ENCODE measurements around the gene FAAP20. TPM values are rescaled to one million over a fixed set of nuclear protein-coding genes. Genes with fewer than 3 reads are reported as not detected.

FAAP20 gene
- polyA plus RNA-seq, 1 donor from 2014 or later, result 45.3 TPM

- no peak overlapping the region for H2AFZ ChIP-seq (ENCODE audit: low read depth, low read length)
- no peak overlapping the region for H3K9ac ChIP-seq (ENCODE audit: low read length)
- TF ChIP-seq POLR2AphosphoS5 (IDR thresholded peaks at IDR 0.05), result no peak
- no peaks in the 10 kb centered on the region for H3K9me3 ChIP-seq (ENCODE audit: low read length)
- H3K4me2 ChIP-seq (ENCODE audit: low read length), result no peak overlapping the region
- H3K27me3 ChIP-seq (ENCODE audit: insufficient read depth, low read depth, low read length), result no peaks in the 10 kb centered on the region
- H4K20me1 ChIP-seq (ENCODE audit: insufficient read depth), result no peaks in the 10 kb centered on the region
- H3K9me2 ChIP-seq (ENCODE audit: insufficient read depth, low read length), result no peaks in the 10 kb centered on the region
- H3F3A ChIP-seq (ENCODE audit: insufficient read depth, low read length, poor library complexity, severe bottlenecking), result no peaks in the 10 kb centered on the region
- no peak overlapping the region for H3K27ac ChIP-seq (ENCODE audit: low read length)
- no peaks in the 10 kb centered on the region for H3K36me3 ChIP-seq (ENCODE audit: insufficient read depth, low read length)
- H3K79me2 ChIP-seq (replicated peaks; ENCODE audit: insufficient read depth, low read length), result no peaks in the 10 kb centered on the region
- no peak overlapping the region for H3K4me3 ChIP-seq (ENCODE audit: low read length)
Observed at GRCh38 chr1:2183937-2184334, 10.6 kb downstream of the FAAP20 start.

- Histone ChIP-seq H2AFZ (ENCODE audit: low read depth, low read length) (no peak overlapping the region), H4K20me1 (ENCODE audit: insufficient read depth) (no peaks in the 10 kb centered on the region), H3K9me3 (ENCODE audit: low read length) (no peaks in the 10 kb centered on the region), H3K36me3 (ENCODE audit: insufficient read depth, low read length) (no peaks in the 10 kb centered on the region), H3F3A (ENCODE audit: insufficient read depth, low read length, poor library complexity, severe bottlenecking) (no peaks in the 10 kb centered on the region), H3K4me2 (ENCODE audit: low read length) (no peak overlapping the region), H3K79me2 (replicated peaks; ENCODE audit: insufficient read depth, low read length) (no peaks in the 10 kb centered on the region), H3K27me3 (ENCODE audit: insufficient read depth, low read depth, low read length) (no peaks in the 10 kb centered on the region), H3K9ac (ENCODE audit: low read length) (no peak overlapping the region), H3K4me3 (ENCODE audit: low read length) (no peak overlapping the region), H3K9me2 (ENCODE audit: insufficient read depth, low read length) (no peaks in the 10 kb centered on the region), H3K27ac (ENCODE audit: low read length) (no peak overlapping the region)
- TF ChIP-seq RAD21 (conservative IDR thresholded peaks at IDR 0.05) (no peak), REST (IDR thresholded peaks at IDR 0.05; ENCODE audit: borderline replicate concordance) (no peak), POLR2AphosphoS5 (IDR thresholded peaks at IDR 0.05) (no peak), MXI1 (conservative IDR thresholded peaks at IDR 0.05; ENCODE audit: poor library complexity, severe bottlenecking) (no peak), EZH2 (IDR thresholded peaks at IDR 0.05; ENCODE audit: borderline replicate concordance, insufficient read depth, low read length, poor library complexity, severe bottlenecking) (no peak), CTCF (IDR thresholded peaks at IDR 0.05; ENCODE audit: poor library complexity, severe bottlenecking) (no peak), EP300 (conservative IDR thresholded peaks at IDR 0.05; ENCODE audit: poor library complexity, severe bottlenecking) (no peak), SMC3 (conservative IDR thresholded peaks at IDR 0.05; ENCODE audit: poor library complexity) (no peak)
Observed at GRCh38 chr1:2182376-2182775, 12.2 kb downstream of the FAAP20 start.

- no peaks in the 10 kb centered on the region for H3K9me2 ChIP-seq (ENCODE audit: insufficient read depth, low read length)
- no peak overlapping the region for H3K4me3 ChIP-seq (ENCODE audit: low read length)
- H4K20me1 ChIP-seq (ENCODE audit: insufficient read depth), result no peaks in the 10 kb centered on the region
- no peaks in the 10 kb centered on the region for H3K79me2 ChIP-seq (replicated peaks; ENCODE audit: insufficient read depth, low read length)
- H3K27me3 ChIP-seq (ENCODE audit: insufficient read depth, low read depth, low read length), result no peaks in the 10 kb centered on the region
- H3K4me2 ChIP-seq (ENCODE audit: low read length), result no peak overlapping the region
- no peak overlapping the region for H2AFZ ChIP-seq (ENCODE audit: low read depth, low read length)
- H3K36me3 ChIP-seq (ENCODE audit: insufficient read depth, low read length), result no peaks in the 10 kb centered on the region
- no peak overlapping the region for H3K9ac ChIP-seq (ENCODE audit: low read length)
- no peaks in the 10 kb centered on the region for H3K9me3 ChIP-seq (ENCODE audit: low read length)
- H3F3A ChIP-seq (ENCODE audit: insufficient read depth, low read length, poor library complexity, severe bottlenecking), result no peaks in the 10 kb centered on the region
- no peak overlapping the region for H3K27ac ChIP-seq (ENCODE audit: low read length)
- no peak for TF ChIP-seq SMC3 (conservative IDR thresholded peaks at IDR 0.05; ENCODE audit: poor library complexity)
- TF ChIP-seq MXI1 (conservative IDR thresholded peaks at IDR 0.05; ENCODE audit: poor library complexity, severe bottlenecking), result no peak
- no peak for TF ChIP-seq REST (IDR thresholded peaks at IDR 0.05; ENCODE audit: borderline replicate concordance)
- no peak for TF ChIP-seq POLR2AphosphoS5 (IDR thresholded peaks at IDR 0.05)
- no peak for TF ChIP-seq CTCF (IDR thresholded peaks at IDR 0.05; ENCODE audit: poor library complexity, severe bottlenecking)
- TF ChIP-seq EZH2 (IDR thresholded peaks at IDR 0.05; ENCODE audit: borderline replicate concordance, insufficient read depth, low read length, poor library complexity, severe bottlenecking), result no peak
Observed at GRCh38 chr1:2181752-2182151, 12.8 kb downstream of the FAAP20 start.
